Measurements from ENCODE around the gene FGF8.

GRCh38 chr10:101744267-101744666 is 31.6 kb downstream of the FGF8 start:
- TF ChIP-seq CTCF (conservative IDR thresholded peaks at IDR 0.05 in 1 of 2, IDR thresholded peaks at IDR 0.05 in 1 of 2; ENCODE audit: low read depth in 1 of 2, low read length in 2 of 2) (no peak), EZH2 (IDR thresholded peaks at IDR 0.05; ENCODE audit: low read length, missing control alignments) (no peak)

Data from fibroblast of lung (primary cell).